ENCODE results near the gene RAPGEF4. TPM values are rescaled to one million over a fixed set of nuclear protein-coding genes. Genes with fewer than 3 reads are reported as not detected.

The RAPGEF4 gene
- total RNA-seq, 1 experiment from 2014 or later: 0.62 TPM

DNA sequence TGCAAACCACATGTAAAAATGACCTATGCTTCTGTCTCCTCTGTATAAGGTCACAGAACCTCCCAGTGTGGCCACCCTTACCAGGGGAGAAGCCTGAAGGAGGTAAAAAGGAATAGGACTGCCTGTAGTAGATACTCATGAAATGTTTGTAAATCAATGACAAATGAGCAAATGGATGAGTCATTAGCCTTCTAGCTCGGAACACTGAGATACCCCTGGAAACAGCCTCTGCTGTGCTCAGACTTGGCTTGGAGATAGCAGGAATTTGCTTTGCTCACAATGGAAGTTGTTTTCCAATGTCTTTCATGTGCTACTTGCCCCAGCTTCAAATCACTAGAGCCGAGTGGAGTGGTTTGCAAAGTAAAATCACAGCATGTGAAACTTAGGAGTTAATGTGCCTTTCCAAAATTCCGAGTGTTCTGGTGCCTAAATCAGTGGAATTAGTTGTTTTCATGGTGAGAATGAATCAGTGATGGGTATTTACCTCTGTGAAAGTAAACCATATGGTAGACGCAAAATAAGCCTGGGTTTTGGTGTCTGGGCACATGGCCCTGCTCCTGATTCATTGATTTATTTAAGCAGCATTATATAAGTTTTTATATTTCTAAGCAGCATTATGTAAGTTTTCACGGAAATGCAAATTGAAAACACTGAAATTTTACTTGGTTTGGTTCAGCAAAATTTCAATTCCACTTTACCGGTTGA is 186.0 kb downstream of the RAPGEF4 start:
- no peak for DNase-seq (ENCODE audit: low read depth, low spot score)
- intact Hi-C loops (cut with micrococcal nuclease; ENCODE audit: unreplicated experiment) (no loop called here), in situ Hi-C loops (cut with HindIII; ENCODE audit: low pct_unique_long_range_greater_than_20kb, low sequenced_read_pairs) (loop anchor here (25.0 kb wide), 1 partner anchor 109 kb away; no protein-coding TSS in a partner anchor)
- no peak for ATAC-seq
- Histone ChIP-seq H3K27me3 (ENCODE audit: control insufficient read depth, insufficient read depth, low read length) (peaks cover 2% of the 10 kb centered on the region; the same call in 1 of the 2 replicates), H3K27ac (ENCODE audit: low read length) (no peak overlapping the region), H3K36me3 (ENCODE audit: control insufficient read depth, insufficient read depth, low read length) (no peaks in the 10 kb centered on the region), H3K4me1 (ENCODE audit: control insufficient read depth, insufficient read depth, low read length) (no peaks in the 10 kb centered on the region), H3K4me3 (ENCODE audit: low read depth in 2 of 2, low read length in 2 of 2) (no peak overlapping the region), H3K9me3 (ENCODE audit: control insufficient read depth, insufficient read depth, low read depth, low read length) (no peaks in the 10 kb centered on the region)
- no TSS peak for BruUV-seq (replicated peaks)
- CTCF ChIA-PET: interaction anchor here (1.1 kb wide), 1 partner anchor 9 kb away, joined by 4 read pairs; no protein-coding TSS in a partner anchor
- TF ChIP-seq TCF7L2 (IDR thresholded peaks at IDR 0.05; ENCODE audit: low read depth, low read length) (no peak), POLR2AphosphoS5 (IDR thresholded peaks at IDR 0.05; ENCODE audit: low read depth, low read length) (no peak), SIN3A (IDR thresholded peaks at IDR 0.05; ENCODE audit: borderline replicate concordance, insufficient read depth, low read depth, low read length) (no peak)
- TF ChIP-seq, protein P1, sequence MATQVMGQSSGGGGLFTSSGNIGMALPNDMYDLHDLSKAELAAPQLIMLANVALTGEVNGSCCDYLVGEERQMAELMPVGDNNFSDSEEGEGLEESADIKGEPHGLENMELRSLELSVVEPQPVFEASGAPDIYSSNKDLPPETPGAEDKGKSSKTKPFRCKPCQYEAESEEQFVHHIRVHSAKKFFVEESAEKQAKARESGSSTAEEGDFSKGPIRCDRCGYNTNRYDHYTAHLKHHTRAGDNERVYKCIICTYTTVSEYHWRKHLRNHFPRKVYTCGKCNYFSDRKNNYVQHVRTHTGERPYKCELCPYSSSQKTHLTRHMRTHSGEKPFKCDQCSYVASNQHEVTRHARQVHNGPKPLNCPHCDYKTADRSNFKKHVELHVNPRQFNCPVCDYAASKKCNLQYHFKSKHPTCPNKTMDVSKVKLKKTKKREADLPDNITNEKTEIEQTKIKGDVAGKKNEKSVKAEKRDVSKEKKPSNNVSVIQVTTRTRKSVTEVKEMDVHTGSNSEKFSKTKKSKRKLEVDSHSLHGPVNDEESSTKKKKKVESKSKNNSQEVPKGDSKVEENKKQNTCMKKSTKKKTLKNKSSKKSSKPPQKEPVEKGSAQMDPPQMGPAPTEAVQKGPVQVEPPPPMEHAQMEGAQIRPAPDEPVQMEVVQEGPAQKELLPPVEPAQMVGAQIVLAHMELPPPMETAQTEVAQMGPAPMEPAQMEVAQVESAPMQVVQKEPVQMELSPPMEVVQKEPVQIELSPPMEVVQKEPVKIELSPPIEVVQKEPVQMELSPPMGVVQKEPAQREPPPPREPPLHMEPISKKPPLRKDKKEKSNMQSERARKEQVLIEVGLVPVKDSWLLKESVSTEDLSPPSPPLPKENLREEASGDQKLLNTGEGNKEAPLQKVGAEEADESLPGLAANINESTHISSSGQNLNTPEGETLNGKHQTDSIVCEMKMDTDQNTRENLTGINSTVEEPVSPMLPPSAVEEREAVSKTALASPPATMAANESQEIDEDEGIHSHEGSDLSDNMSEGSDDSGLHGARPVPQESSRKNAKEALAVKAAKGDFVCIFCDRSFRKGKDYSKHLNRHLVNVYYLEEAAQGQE (IDR thresholded peaks at IDR 0.05; ENCODE audit: insufficient read depth in 1 of 2, low read depth in 2 of 2, low read length in 1 of 2): no peak
- TF ChIP-seq, protein P2, sequence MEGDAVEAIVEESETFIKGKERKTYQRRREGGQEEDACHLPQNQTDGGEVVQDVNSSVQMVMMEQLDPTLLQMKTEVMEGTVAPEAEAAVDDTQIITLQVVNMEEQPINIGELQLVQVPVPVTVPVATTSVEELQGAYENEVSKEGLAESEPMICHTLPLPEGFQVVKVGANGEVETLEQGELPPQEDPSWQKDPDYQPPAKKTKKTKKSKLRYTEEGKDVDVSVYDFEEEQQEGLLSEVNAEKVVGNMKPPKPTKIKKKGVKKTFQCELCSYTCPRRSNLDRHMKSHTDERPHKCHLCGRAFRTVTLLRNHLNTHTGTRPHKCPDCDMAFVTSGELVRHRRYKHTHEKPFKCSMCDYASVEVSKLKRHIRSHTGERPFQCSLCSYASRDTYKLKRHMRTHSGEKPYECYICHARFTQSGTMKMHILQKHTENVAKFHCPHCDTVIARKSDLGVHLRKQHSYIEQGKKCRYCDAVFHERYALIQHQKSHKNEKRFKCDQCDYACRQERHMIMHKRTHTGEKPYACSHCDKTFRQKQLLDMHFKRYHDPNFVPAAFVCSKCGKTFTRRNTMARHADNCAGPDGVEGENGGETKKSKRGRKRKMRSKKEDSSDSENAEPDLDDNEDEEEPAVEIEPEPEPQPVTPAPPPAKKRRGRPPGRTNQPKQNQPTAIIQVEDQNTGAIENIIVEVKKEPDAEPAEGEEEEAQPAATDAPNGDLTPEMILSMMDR (IDR thresholded peaks at IDR 0.05): no peak
- POLR2A ChIA-PET: no interaction called here

DNA sequence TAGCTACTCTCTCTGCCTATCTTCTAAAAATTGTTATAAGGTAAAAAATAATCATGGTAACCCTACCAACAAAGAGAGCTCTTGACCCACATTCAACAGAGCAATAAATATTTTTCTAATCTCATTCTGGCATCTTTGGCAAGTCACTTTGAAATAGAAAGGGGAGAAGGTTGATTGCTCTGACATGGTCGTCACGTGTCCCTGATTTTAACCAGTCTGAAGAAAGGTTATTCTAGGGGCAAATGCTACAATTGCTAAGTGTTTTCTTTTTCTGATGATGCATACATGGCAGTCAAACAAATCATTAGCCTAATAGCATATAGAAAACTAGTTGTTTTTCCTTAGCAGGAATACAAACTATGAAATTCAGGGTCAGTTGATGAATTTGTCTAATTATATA is 186.7 kb downstream of the RAPGEF4 start:
- CTCF ChIA-PET: no interaction called here
- H3K4me3 ChIP-seq (ENCODE audit: low read depth in 2 of 2, low read length in 2 of 2): no peak overlapping the region
- intact Hi-C loops (cut with micrococcal nuclease; ENCODE audit: unreplicated experiment): no loop called here
- POLR2A ChIA-PET: no interaction called here
- DNase-seq (ENCODE audit: low read depth, low spot score): no peak
- in situ Hi-C loops (cut with HindIII; ENCODE audit: low pct_unique_long_range_greater_than_20kb, low sequenced_read_pairs): loop anchor here (25.0 kb wide), 1 partner anchor 110 kb away; no protein-coding TSS in a partner anchor
- no peak for TF ChIP-seq TCF7L2 (IDR thresholded peaks at IDR 0.05; ENCODE audit: low read depth, low read length)
- no peak for TF ChIP-seq SIN3A (IDR thresholded peaks at IDR 0.05; ENCODE audit: borderline replicate concordance, insufficient read depth, low read depth, low read length)
- TF ChIP-seq, protein P2 (IDR thresholded peaks at IDR 0.05): no peak
- TF ChIP-seq, protein P1 (IDR thresholded peaks at IDR 0.05; ENCODE audit: insufficient read depth in 1 of 2, low read depth in 2 of 2, low read length in 1 of 2): no peak
- no peak for TF ChIP-seq POLR2AphosphoS5 (IDR thresholded peaks at IDR 0.05; ENCODE audit: low read depth, low read length)
- no peaks in the 10 kb centered on the region for H3K4me1 ChIP-seq (ENCODE audit: control insufficient read depth, insufficient read depth, low read length)
- peaks cover 2% of the 10 kb centered on the region; the same call in 1 of the 2 replicates for H3K27me3 ChIP-seq (ENCODE audit: control insufficient read depth, insufficient read depth, low read length)
- no peak overlapping the region for H3K27ac ChIP-seq (ENCODE audit: low read length)
- no peak for ATAC-seq
- H3K36me3 ChIP-seq (ENCODE audit: control insufficient read depth, insufficient read depth, low read length): no peaks in the 10 kb centered on the region
- no peaks in the 10 kb centered on the region for H3K9me3 ChIP-seq (ENCODE audit: control insufficient read depth, insufficient read depth, low read depth, low read length)
- BruUV-seq (replicated peaks): no TSS peak

All from Panc1 (cell line).